Breast epithelium (tissue), 3 donors: ENCODE results near the gene VPS13D.

Experiments
- POLR2A ChIP-seq: fragments of 450-650 bp; IDR thresholded peaks from one replicate; pipeline ENCODE4 v1.6.1; 2016; ENCODE audit warnings: antibody characterized with exemption, mild to moderate bottlenecking, moderate library complexity
- POLR2AphosphoS5 ChIP-seq, 3 donors: sonication (generic); formaldehyde crosslinking; IDR thresholded peaks; one replicate each; pipeline ENCODE4 v1.6.1; 2017; ENCODE audit warnings: antibody characterized with exemption in 3 of 3

DNA sequence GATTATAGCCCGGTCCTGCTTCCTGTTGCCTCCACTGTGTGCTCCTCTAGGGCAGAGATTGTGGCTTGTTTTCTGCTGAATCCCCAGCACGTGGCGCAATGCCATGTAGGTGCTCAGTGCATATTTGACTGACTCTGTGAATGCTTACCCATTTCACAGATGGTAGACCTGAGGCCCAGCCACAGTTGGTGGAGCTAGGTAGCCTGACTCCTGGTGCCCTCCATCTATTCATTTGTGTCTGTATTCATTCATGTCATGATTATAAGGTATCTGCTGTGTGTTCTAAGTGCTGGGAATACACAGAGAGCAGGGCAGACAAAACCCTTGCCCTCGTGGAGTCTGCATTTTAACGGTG, 40.5 kb upstream of the VPS13D start:
- no peak for TF ChIP-seq POLR2AphosphoS5 (IDR thresholded peaks at IDR 0.05)
- no peak for TF ChIP-seq POLR2A
